Cardiac muscle cell (in vitro differentiated cells and primary cell): ENCODE measurements around the gene MORN3. TPM values are rescaled to one million over a fixed set of nuclear protein-coding genes. Genes with fewer than 3 reads are reported as not detected.
A peak's percentile ranks its signal among the peaks of the same experiment; 100 is the strongest.
"Not testable (repeated sequence)": the region's sequence is repeated elsewhere in the genome, so short reads cannot be mapped to it uniquely, and the experiment has no call there.

Source experiments
- DNase-seq, 2 donors: peaks; one replicate each; pipeline versions ENCODE4 v3.0.0 to v3.0.0-alpha.2; 2010 to 2017; ENCODE audit warnings: low read depth in 1 of 2, low spot score in 1 of 2
- H3K27ac ChIP-seq: fragments of 200-600 bp; sonication (generic); 2 replicates; pipeline ENCODE4 v1.5.1; 2016
- H3K27me3 ChIP-seq: fragments of 200-600 bp; sonication (generic); 2 replicates; pipeline ENCODE4 v1.6.0; 2016; ENCODE audit warnings: control low read depth
- H3K36me3 ChIP-seq: fragments of 200-600 bp; sonication (generic); 2 replicates; pipeline ENCODE4 v1.5.1; 2016; ENCODE audit warnings: control low read depth
- H3K4me1 ChIP-seq: fragments of 200-600 bp; sonication (generic); 2 replicates; pipeline ENCODE4 v1.8.1; 2017; ENCODE audit warnings: low read depth, mild to moderate bottlenecking, mixed run types
- H3K4me3 ChIP-seq: fragments of 200-600 bp; sonication (generic); 2 replicates; pipeline ENCODE4 v1.5.1; 2016; ENCODE audit warnings: mild to moderate bottlenecking
- H3K9me3 ChIP-seq: fragments of 200-600 bp; sonication (generic); 2 replicates; pipeline ENCODE4 v1.5.1; 2017; ENCODE audit warnings: low read depth, mild to moderate bottlenecking, control low read depth
- polyA plus RNA-seq: library from polyadenylated mRNA; unstranded; fragments of >200 nt; fragmentation: Nextera tagmentation; extraction: Ambion mirVana; gene quantifications from 2 replicates; pipeline ENCODE4 v1.2.1, GENCODE V29; 2016
- total RNA-seq: library from RNA; depleted of rRNA; stranded (reverse); fragments of >200 nt; gene quantifications from 2 replicates; pipeline ENCODE4 v1.2.3, GENCODE V29; 2016
- TF ChIP-seq, protein P1 (sequence below): IDR thresholded peaks from 2 replicates; pipeline ENCODE4 v1.5.1; 2012; ENCODE audit warnings: low read depth, mild to moderate bottlenecking, low read length

MORN3 gene, protein sequence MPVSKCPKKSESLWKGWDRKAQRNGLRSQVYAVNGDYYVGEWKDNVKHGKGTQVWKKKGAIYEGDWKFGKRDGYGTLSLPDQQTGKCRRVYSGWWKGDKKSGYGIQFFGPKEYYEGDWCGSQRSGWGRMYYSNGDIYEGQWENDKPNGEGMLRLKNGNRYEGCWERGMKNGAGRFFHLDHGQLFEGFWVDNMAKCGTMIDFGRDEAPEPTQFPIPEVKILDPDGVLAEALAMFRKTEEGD
- 1.1 and 2.0 TPM in 2 replicates for total RNA-seq
- polyA plus RNA-seq, result 1.6 and 2.8 TPM in 2 replicates

DNA sequence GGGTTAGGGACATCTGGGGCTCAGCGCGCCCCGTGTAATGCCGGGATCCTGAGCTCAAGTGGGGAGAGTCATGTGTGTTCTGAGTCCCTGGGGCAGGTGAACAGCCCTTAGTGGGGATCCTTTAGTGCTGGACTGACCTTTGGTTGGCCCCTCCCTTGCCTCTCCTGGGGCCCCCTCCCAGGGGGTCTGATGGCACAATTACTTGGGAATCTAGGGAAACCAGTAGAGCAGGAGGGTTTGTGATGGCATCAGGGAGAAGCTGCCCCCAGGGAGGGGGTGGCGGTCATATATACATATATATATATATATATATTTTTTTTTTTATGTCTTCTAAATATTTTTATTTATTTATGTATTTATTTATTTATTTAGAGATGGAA lies at the start of gene MORN3:
MORN3 (minus strand) TSS at position 134 of the 380 bp plus-strand sequence. CDS start 171 bp downstream, outside the sequence.
- H3K27ac ChIP-seq, result no peak within 1 kb of the TSS
- H3K9me3 ChIP-seq, result no peaks in the 10 kb centered on the region
- no peak for DNase-seq
- H3K27me3 ChIP-seq, result no peaks in the 10 kb centered on the region
- no peaks in the 10 kb centered on the region for H3K36me3 ChIP-seq
- H3K4me3 ChIP-seq, result no peak within 1 kb of the TSS
- TF ChIP-seq, protein P1, sequence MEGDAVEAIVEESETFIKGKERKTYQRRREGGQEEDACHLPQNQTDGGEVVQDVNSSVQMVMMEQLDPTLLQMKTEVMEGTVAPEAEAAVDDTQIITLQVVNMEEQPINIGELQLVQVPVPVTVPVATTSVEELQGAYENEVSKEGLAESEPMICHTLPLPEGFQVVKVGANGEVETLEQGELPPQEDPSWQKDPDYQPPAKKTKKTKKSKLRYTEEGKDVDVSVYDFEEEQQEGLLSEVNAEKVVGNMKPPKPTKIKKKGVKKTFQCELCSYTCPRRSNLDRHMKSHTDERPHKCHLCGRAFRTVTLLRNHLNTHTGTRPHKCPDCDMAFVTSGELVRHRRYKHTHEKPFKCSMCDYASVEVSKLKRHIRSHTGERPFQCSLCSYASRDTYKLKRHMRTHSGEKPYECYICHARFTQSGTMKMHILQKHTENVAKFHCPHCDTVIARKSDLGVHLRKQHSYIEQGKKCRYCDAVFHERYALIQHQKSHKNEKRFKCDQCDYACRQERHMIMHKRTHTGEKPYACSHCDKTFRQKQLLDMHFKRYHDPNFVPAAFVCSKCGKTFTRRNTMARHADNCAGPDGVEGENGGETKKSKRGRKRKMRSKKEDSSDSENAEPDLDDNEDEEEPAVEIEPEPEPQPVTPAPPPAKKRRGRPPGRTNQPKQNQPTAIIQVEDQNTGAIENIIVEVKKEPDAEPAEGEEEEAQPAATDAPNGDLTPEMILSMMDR, result no peak
- H3K4me1 ChIP-seq, result no peaks in the 10 kb centered on the region

DNA sequence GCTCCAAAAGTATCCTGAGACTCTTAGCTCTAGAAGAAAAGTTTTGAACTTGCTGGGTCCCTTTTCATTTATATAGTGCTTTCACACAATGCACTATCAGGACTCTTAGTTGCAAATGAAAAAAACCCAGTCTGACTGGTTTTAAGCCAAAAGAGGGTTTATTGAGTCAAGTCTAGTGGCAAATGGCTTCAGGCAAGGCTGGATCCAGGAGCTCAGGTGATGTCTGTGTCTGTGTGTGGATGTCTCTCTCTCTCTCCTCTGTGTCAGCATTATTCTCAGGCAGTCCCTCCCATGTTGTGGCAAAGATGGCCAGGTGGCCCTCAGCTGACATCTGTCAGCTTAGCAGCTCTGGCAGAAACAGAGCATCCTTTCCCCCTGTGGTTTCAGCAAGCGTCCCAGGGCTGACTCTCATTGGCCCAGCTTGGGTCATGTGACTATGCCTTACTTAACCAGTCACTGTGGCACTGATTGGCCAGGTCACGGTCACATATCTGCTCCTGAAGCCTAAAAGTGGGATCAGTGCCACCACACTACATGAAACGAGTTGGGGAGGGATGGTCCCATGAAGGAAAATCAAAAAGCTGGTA lies 49.3 kb upstream of the MORN3 start:
- Histone ChIP-seq H3K4me3 (no peak overlapping the region), H3K4me1 (peaks cover 5% of the 10 kb centered on the region), H3K36me3 (no peaks in the 10 kb centered on the region), H3K9me3 (no peaks in the 10 kb centered on the region), H3K27ac (no peak overlapping the region), H3K27me3 (no peaks in the 10 kb centered on the region)
- TF ChIP-seq, protein P1, result no peak
- DNase-seq, result no peak

DNA sequence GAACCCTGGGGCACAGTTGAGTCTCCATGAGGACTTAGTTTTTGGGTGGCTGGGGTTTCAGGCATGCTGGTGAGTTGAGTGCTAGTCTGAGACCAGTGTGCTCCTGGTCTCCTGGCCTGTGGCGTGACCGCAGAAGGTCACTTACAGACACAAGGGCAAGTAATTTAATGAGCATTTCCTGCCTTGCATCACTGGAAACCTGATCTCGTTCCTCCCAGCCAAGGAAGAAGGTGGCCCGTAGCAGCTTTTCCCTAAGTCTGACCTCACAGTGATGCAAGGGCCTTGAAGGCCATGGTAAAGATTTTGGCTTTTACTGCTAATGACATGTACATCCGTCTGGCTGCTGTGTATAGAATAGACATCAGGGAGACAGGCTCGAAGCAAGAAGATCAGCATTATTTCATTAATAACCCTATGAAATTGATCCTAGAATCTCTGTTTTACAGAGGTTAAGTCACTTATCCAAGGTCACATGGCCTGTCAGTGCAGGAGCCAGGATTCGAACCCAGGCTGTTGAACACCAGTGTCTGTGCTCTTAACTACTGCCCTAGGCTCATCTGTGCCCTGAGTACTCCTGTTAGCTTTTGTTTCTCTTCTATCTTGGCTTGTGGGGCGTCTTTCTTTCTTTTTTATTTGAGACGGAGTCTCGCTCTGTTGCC lies 47.7 kb upstream of the MORN3 start:
- Histone ChIP-seq H3K36me3 (no peaks in the 10 kb centered on the region), H3K4me1 (peaks cover 5% of the 10 kb centered on the region), H3K27ac (peak overlapping the region; percentile 12), H3K9me3 (no peaks in the 10 kb centered on the region), H3K27me3 (no peaks in the 10 kb centered on the region), H3K4me3 (no peak overlapping the region)
- DNase-seq, result peak; percentile 25 to 94
- TF ChIP-seq, protein P1, result no peak

DNA sequence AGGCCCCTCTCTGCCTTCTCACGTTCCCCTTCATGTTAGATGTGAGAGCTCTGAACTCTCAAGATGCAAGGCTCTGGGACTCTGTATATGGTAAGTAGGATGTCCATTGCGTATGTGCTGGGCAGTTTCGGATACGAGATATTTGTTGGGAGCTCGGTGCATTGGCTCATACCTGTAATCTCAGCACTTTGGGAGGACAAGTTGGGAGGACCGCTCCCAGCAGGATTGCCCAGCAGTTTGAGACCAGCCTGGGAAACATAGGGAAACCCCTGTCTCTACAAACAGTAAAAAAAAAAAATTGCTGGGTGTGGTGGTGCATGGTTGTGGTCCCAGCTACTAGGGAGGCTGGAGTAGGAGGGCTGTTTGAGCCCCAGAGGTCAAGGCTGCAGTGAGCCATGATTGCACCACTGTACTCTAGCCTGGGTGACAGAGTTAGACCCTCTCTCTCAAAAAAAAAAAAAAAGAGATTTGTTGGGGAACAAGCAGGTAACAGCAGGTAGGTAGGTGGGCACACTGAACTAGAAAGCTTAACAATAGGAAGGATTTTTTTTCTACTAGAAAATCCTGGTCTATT lies 46.5 kb upstream of the MORN3 start:
- peaks cover 11% of the 10 kb centered on the region for H3K4me1 ChIP-seq
- TF ChIP-seq, protein P1, result no peak
- DNase-seq, result no peak
- no peaks in the 10 kb centered on the region for H3K27me3 ChIP-seq
- no peaks in the 10 kb centered on the region for H3K36me3 ChIP-seq
- H3K27ac ChIP-seq, result no peak overlapping the region
- no peak overlapping the region for H3K4me3 ChIP-seq
- H3K9me3 ChIP-seq, result no peaks in the 10 kb centered on the region

DNA sequence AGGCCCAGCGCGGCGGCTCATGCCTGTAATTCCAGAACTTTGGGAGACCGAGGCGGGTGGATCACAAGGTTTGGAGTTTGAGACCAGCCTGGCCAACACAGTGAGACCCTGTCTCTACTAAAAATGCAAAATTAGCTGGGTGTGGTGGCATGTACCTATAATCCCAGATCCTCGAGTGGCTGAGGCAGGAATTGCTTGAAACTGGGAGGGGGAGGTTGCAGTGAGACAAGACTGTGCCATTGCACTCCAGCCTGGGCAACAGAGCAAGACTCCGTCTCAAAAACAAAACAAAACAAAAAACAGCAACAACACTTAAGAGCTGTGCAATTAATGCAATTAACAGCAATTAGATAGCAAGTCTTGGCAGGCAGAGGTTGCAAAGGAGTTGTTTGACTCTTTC lies 45.6 kb upstream of the MORN3 start:
- H3K27me3 ChIP-seq, H3K27ac ChIP-seq, DNase-seq, H3K4me3 ChIP-seq, H3K36me3 ChIP-seq, H3K9me3 ChIP-seq: not testable (repeated sequence)
- H3K4me1 ChIP-seq, result peaks cover 11% of the 10 kb centered on the region

DNA sequence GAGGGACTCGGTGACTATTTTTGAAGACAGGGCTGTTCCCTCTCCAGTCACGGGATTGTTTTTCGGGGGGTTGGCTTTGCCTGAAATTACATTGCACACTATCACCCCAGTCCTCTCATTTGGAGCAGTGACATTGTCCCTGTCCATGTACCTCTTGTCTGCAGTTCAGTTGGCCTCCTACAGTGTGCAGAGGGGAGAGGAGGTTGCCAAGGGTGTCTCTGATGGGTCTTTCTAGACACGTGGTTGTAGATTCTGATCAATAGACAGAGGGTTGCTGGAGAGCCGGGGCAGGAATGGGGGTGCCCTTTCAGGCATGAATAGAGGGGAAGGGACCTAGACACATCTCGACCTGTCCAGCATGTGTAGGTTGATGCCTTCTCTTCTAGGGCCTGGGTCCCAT lies 44.3 kb upstream of the MORN3 start:
- Histone ChIP-seq H3K27me3 (no peaks in the 10 kb centered on the region), H3K27ac (no peak overlapping the region), H3K4me3 (peak overlapping the region; percentile 96), H3K36me3 (no peaks in the 10 kb centered on the region), H3K4me1 (peaks cover 15% of the 10 kb centered on the region), H3K9me3 (no peaks in the 10 kb centered on the region)
- DNase-seq, result no peak
- TF ChIP-seq, protein P1, result no peak
